Measurements from ENCODE around the gene HES4.

- TF ChIP-seq CTCF (conservative IDR thresholded peaks at IDR 0.05): no peak
- TF ChIP-seq ZFX (IDR thresholded peaks at IDR 0.05): no peak
These were observed 45.0 kb downstream of the HES4 start for GRCh38 chr1:954927-955326.
